Activated CD4-positive, CD25-positive, alpha-beta regulatory T cell (primary cell): ENCODE measurements around the gene TC2N.
"Not testable (repeated sequence)": the region's sequence is repeated elsewhere in the genome, so short reads cannot be mapped to it uniquely, and the experiment has no call there.

ENCODE experiments used
- DNase-seq, 4 experiments: peaks; one replicate each; lab custom pipeline; 2025; lab: John Stamatoyannopoulos, UW

Gene TC2N

DNA sequence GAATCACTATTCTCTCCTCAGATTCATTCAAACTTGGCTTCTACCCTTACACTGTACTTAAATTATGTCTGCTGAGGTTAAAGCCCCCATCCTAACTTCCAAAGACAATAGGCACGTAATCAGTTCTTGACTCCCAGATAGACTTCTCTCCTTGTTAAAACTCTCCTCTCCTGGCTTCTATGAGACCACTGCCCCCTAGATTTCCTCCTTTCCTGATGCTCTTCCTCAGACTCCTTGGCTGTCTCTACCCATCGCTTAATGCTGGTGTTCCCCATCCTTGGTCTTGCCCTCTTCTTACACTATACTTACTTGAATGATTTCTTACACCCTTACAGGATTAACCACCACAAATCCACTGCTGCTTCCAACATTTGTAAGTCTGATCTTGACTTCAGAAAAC, 32.8 kb downstream of the TC2N start:
- no peak for DNase-seq

DNA sequence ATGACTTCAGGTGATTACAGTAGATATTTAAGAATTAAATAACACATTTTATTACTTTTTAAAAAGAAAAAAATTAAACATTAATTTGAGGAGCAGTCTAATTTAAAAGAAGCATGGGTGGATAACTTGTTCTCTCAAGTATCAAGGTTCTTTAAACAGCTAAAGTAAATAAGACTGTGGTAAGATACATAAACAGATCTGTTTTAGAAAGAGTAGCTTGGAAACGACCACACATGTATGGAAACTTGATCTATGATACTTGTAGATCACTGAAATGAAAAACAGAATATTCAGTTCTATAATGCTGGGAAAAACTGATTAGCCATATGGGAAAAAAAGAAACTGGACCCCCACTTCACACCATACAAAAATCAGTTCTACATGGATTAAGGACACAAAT, 36.0 kb downstream of the TC2N start:
- DNase-seq = no peak

DNA sequence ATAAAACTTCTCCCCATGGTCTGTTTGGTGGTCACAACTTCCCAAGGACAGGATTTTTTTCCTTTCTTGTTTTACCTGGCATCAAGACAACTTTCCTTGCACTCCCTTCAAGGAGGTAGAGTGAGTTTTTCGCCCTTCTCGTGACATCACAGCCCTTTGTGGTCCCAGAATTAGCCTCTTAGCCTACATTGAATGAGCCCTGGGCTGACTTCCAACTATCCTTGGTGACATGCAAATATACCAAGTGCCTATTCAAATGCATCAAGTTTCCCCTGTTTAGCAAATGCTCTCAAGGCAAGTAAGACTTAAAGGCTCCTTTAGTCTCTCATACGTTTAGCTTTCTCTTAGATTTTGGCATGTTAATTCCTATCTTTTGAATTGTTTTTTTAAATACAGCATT, 36.6 kb downstream of the TC2N start:
- no peak for DNase-seq

DNA sequence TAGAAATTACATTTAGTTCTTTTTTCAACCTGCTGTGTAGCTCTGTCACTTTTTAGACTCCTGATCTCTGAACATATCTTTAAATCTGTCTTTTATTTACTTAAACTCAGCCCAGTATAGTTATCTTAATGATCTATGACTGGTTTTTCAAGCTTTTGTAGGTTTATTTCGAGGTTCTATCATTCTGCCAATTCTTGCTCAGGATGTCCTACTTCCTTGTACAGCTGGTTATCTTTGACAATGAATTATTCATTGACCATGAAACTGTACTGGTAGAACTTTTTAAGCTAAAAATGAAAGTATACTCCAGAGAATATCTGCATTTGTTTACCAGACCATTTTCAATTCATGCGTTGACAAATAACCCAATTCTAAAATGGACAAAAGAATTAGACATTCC, 37.8 kb downstream of the TC2N start:
- no peak for DNase-seq

DNA sequence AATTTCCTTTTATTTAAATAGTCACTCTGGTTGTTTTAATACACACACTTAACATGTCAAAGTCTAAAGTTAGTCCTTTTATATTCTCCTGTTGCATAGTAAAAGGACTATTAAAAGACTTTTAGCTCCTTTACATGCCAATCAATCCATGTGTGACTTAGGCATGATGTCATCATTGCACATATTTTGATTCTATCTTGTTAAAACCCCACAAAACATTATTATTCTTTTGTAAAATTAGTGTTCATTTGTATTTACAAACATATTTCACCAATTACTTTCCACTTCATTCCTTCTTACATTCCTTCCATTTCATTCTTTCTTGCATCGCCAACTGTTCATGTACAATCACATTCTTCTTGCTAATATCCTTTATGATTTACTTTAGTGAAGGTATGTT, 39.6 kb downstream of the TC2N start:
- DNase-seq = no peak

DNA sequence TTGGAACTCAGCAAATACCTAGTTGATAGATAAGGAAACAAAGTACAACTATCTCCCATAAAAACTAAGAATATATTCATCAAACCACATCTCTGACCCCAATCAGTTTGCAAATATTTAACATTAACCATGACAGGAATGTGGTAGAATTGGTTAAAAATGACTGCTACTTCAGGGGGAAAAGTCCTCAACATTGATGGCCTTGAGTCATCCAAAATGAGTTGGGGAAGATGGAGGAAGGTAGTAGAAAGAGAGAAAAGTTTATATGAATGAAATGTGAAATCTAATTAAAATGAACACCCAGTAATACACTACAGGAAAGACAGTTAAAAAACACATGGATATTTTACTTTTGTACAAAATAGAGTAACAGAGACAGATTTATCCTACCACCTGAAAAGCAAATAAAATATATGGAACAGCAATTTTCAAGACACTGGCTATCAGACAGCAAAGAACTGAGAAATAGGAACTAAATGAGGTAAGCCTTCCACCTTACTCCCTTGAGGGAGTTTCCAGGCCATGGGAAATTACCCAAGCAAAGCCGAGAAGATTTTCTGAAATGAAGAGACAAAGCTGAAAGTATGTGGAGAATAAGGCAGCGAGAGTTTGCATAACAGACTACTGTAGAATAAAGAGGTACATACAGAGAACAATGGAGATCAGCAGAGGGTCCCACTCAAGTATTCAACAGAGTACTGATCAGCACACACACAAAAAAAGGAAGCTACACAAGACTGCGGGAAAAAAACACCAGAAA, 49.6 kb downstream of the TC2N start:
- no peak for DNase-seq

DNA sequence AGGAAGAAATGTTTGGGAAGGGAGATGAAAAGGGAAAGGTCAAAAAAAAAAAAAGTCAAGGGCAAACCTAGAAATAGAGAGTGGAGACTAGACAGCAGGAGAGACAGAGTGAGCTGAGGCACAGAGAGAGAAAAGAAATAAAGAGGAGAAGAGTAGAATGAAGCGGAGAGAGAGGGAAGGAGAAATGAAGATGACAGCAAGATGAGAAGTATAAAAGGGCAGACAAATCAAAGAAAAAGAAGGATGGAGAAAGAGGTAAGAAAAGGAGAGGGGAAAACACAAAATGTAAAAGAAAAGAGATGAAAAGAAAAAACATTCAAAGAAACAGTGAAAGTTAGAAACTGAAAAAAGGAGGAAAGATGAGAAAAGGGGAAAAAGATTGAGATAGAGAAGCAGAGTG, 53.0 kb downstream of the TC2N start:
- no peak for DNase-seq

DNA sequence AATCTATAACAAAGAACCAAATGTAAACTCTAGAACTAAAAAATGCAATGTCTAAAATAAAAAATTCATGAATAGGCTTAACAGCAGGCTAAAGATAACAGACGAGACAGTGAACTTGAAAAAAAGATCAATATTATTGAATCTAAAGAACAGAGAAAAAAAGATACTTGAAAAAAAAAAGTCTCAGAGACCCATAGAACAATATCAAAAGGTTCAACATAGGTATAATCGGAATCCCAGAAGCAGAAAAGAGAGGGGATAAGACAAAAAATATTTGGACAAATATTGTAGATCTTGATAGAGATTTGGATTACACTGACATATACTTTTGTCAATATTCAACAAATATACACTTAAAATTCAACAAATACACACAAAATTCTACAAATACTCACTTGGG, 56.6 kb downstream of the TC2N start:
- no peak for DNase-seq

DNA sequence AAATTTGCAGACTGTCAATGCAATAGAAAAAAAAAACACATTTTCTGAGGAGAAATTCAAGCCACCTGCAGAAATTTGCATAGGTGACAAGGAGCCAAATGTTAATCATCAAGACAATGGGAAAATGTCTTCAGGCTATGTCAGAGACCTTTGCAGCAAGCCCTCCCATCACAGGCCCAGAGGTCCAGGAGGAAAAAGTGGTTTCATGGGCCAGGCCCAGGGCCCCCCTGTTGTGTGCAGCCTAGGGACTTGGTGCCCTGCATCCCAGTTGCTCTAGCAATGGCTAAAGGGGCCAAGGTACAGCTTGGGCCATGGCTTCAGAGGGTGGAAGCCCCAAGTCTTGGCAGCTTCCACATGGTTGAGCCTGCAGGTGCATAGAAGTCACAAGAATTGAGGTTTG, 60.6 kb downstream of the TC2N start:
- DNase-seq = no peak

DNA sequence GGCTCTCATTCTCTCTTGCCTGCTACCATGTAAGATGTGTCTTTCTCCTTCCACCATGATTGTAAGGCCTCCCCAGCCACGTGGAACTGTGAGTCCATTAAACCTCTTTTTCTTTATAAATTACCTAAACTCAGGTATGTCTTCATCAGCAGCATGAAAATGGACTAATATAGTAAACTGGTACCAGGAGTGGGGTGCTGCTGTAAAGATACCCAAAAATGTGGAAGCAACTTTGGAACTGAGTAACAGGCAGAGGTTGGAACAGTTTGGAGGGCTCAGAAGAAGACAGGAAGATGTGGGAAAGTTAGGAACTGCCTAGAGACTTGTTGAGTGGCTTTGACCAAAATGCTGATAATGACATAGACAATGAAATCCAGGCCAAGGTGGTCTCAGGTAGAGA, 61.2 kb downstream of the TC2N start:
- not testable (repeated sequence) for DNase-seq

DNA sequence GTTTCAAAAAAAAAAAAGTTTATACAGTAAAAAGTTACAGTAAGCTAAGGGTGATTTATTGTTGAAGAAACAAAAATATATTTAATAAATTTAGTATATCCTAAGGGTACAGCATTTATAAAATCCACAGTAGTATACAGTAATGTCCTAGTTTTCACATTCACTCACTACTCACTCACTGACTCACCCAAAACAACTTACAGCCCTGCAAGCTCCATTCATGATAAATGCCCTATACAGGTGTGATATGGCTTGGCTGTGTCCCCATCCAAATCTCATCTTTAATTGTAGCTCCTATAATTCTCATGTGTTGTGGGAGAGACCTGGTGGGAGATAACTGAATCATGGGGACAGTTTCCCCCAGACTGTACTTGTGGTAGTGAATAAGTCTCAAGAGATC, 61.7 kb downstream of the TC2N start:
- no peak for DNase-seq

DNA sequence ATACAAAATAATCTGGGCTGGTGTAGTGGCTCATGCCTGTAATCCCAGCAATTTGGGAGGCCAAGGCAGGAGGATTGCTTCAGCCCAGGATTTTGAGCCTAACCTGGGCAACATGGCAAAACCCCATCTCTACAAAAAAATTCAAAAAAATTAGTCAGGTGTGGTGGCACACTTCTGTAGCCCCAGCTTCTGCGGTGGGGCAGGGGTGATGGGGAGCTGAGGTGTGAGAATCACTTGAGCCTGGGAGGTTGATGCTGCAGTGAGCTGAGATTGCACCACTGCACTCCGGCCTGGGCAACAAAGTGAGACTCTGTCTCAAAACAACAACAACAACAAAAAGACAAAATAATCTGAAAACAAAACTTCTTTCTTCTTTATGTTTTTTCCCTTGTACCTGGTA, 66.0 kb downstream of the TC2N start:
- DNase-seq = no peak

DNA sequence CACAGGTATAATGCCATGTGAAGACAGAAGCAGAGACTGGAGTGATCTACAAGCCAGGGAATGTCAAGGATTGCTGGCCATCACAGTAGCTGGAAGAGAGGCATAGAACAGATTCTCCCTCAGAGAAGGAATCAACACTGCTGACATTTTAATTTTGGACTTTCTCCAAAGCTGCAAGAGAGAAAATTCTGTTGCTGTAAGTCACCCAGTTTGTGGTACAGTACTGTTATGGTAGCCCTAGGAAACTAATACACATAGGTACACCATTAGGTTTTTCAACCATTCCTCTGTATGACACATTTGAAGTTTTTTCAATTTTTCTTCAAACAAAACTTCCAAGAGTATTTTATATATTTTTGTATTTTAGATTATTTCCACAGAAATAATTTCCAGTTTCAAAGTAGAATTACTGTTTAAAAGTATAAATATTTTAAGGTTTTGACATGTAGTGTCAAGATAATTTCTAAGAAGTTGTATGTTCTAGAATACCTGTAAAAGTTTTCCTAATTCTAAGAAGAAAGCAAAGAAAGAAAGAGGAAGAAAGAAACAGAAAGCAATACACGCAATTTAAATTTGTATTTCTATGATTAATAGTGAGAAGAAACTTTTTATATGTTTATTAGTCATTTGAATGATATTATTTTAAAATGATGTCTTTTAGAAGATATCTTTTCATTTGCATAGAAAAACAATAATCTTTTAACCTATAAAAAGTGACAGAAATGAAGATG, 70.6 kb downstream of the TC2N start:
- DNase-seq = no peak

DNA sequence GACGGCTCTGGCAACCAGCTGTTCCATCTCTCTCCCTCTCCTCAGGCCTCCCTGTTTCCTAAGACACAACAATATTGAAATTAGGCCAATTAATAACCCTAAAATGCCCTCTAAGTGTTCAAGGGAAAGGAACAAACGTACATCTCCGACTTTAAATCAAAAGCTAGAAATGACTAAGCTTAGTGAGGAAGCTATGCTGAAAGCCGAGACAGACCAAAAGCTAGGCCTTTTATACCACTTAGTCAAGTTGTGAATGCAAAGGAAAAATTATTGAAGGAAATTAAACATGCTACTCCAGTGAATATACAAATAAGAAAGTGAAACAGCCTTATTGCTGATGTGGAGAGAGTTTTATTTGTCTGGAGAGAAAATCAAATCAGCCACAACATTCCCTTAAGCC, 73.6 kb downstream of the TC2N start:
- DNase-seq = no peak

DNA sequence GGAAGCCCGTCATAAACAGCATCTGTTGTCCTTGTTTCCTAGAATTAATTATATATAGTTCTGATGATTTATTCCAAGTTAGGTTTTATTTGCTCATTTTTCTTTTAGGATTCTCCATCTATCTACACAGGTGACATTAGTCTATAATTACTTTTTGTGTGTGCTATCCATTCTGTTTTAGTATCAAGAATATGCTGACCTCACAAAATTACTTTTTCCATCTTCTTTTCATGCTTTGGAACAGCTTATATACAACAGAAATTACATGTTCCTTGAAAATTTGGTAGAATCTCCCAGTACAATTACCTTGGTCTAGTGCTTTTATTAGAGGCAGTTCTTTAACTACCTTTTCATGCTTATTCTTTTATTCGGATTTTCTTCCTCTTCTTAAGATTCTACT, 81.1 kb downstream of the TC2N start:
- no peak for DNase-seq

DNA sequence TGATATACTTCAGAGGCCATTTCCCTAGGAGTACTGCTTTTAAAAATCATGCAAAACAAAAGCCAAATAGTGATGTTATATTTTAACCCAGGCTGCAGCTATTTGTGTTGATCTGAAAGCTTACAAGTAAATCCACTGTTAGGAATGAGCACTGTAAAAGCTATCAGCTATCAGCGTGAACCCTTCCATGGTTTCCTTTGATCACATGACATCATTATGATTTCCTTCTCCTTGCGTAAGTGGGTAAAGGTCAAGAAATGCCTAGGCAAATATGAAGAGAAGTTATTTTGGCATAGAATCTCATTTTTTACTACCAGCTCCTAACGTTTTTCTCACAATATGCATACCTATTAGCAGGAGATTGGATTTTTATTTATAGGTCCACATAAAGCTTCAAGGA, 86.9 kb downstream of the TC2N start:
- no peak for DNase-seq

DNA sequence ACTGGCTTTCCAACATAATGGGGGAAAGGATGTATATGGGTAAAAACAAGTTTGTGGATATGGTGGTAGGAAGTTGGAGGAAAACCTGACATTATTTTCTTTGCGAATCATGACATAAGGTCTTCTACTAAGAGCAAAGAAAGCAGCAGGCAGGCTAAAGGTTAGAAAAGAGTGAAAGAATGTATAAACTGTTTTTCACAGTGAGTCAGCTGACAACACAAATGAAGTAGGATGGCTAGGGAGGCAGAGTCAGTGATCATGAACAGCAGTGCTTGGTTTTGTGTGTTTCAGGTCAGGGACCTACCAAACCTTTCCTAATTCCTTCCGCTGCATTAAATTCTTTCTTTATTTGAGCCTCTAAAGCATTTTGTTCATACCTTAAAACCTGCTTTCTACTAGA, 89.1 kb downstream of the TC2N start:
- no peak for DNase-seq

DNA sequence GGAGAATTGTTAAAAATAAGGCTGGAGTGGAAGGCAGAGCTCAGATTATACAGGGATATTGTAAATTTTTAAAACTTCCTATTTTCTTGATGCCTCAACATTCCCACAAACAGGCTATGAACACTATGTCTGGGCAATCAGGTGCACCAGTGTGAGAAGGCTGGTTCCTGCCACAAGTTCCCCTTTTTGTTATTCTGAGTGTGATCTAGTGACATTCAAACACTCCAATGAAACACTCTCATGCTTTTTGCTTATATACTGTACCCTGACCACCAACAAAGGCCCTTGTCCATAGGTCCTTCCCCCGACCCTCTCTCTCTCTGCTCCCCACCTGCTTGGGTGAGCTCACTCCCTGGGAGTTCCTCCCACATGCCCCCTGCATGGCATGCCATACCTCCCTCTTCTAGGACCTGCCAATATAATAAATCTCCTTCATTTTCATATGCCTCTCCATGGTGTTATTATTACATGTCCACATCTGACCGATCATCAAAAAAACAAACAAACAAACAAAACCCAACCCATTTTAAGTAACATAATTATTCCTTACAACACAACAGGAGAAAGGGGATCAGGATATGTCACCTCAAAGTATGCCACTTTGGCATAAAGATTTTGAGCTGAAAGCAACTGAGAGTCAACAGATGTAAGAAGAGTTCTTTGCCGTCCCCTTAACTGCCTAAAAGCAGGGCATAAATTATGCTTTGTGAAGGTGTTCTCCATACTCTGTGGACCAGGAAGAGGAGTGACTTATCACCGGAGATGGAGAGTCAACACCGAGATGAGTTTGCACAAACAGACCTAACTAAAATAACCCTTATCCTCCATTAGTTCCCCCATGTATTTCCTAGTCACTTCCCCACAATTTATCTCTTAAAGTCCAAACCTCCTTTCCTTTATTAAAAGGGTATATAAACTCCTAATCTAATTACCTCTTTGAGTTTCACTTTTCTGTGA, 92.9 kb downstream of the TC2N start:
- DNase-seq = no peak

DNA sequence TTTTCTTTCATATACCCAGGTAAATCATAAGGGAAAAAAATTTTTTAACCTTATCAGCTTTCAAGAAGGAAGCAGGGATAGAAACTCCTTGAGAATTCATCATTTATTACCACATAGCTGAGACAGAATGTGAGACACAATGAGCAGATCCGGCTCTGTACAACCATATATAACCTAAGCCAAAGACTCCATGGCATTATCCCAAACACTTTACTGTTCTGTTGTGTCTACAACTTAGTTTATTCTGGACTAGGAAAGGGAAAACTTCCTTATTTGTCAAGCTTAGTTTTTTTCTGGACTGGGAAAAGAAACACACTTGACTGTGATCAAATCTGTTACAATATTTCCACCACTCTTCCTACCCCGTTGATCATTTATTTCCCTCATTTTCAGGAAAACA, 97.2 kb downstream of the TC2N start:
- no peak for DNase-seq

DNA sequence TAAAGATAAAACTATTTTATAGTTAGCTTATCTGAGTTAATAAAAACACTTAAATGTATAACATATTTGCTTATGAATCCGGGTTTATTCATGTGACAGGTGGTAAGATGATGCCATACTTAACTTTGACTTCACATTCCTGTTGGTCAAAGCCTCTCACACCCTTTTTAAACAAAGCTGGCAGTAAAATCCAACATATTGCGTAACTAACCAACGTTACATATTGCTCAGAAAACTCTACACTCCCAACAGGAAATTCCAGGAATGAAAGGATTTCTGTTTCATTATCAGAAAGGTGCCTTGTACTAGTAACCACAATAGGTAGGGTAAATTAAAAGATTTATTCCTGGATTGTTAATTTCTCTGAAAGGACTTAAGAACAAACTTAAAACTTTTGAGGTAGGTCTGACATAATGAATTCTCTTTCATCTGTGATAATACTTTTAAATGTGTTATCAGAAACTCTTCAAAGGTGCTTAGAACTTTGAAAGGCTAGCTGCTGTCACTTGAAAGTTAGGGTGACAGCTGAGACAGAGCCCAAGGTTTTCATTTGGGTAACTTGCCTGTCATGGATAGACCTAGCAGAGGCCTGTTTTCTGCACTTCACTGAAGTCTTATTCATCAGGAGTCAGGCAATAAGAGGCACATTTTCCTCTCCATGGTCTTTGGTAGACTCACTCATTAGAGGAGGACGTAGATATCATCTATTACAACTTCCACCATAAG, 111.6 kb downstream of the TC2N start:
- DNase-seq = no peak

DNA sequence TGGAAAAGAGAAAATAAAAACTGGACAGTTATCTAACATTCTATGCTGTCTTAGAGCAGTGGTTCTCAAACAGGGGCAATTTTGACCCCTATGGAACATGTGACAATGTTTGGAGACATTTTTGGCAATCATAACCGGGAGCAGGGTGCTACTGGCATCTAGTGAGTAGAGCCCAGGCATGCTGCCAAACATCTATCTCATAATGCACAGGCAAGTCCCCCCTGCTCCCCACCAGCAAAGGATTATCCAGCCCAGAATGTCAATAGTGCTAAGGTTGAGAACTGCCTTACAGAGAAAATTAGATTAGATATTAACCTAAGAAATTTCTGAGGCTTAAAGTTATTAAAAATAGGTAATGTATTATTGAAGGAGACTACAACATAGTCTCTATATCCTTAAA, 112.5 kb downstream of the TC2N start:
- DNase-seq = no peak

DNA sequence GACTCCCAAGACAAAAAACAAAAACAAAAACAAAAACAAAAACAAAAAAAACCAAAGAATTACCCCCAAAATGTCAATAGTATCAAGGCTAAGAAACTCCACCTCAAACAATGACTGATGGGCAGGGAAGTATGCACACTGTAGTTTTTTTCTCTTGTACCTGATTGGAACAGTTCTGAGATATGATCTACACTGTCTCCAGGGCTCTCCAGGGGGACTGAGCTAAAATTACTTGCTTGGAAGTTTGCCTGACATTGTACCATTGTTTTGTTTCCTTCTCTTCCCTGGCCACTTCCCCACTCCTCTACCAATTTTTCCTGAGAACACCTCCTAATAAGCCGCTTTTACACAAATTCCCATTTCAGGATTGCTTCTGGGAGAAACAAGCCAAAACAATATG, 113.2 kb downstream of the TC2N start:
- DNase-seq = no peak
